Activated T-helper 2 cell treated with anti-CD3 and anti-CD28 coated beads, Interferon-gamma antibody, Interleukin-2, Interleukin-4, amounts not matched to agents 10 μg/mL and 5 μg/mL and 100 μg/mL, durations not matched to agents 14 hours and 24 hours and 36 hours (primary cell): ENCODE data around the gene POMT2. TPM values are rescaled to one million over a fixed set of nuclear protein-coding genes. Genes with fewer than 3 reads are reported as not detected.

ENCODE experiments used
- DNase-seq: peaks from one replicate; pipeline ENCODE4 v3.0.0; 2021; ENCODE audit warnings: low spot score
- H3K27ac Mint-ChIP-seq: one replicate; pipeline ENCODE4 v1.8.0; 2021; ENCODE audit warnings: mixed read lengths
- H3K27me3 Mint-ChIP-seq: one replicate; pipeline ENCODE4 v1.8.0; 2021; ENCODE audit warnings: low read depth, mixed read lengths
- H3K36me3 Mint-ChIP-seq: one replicate; pipeline ENCODE4 v1.8.0; 2021; ENCODE audit warnings: low read depth, mixed read lengths
- H3K4me1 Mint-ChIP-seq: one replicate; pipeline ENCODE4 v1.8.0; 2021; ENCODE audit warnings: low read depth, mixed read lengths
- H3K4me3 Mint-ChIP-seq: one replicate; pipeline ENCODE4 v1.8.0; 2021; ENCODE audit warnings: low read depth, mild to moderate bottlenecking, moderate library complexity, mixed read lengths
- H3K9me3 Mint-ChIP-seq: one replicate; pipeline ENCODE4 v1.8.0; 2021; ENCODE audit warnings: mixed read lengths
- intact Hi-C: fragments of 100-400 bp; cut with micrococcal nuclease; formaldehyde crosslinking; loops from one replicate; pipeline ENCODE4 v1.15.1; 2023
- total RNA-seq: library from RNA; stranded (reverse); gene quantifications from 2 replicates; pipeline ENCODE4 v1.2.3, GENCODE V29; 2022

The POMT2 gene
- total RNA-seq, 1 donor from 2014 or later = 27.7 TPM

DNA sequence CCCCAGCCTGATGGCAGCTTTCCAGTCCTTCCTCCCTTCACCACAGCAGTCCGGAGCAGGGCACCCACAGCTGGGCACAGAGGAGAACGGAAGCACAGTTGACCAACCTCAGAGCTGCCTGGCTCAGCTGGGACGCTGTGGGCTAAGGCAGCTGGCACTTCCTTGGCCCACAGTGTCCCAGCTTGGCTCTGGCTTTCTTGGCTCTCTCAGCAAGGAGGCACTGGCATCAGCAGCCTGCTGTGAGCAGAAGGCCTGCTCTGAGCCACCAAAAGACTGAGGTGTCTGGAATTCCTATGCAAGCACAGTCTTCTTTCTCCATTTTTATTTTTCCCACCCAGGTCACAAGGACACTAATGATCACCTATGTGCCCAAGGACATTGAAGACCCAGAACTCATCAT is 82.3 kb downstream of the POMT2 start:
- Mint-ChIP-seq H3K36me3 (no peaks in the 10 kb centered on the region), H3K27me3 (no peaks in the 10 kb centered on the region), H3K9me3 (no peaks in the 10 kb centered on the region), H3K4me3 (no peak overlapping the region), H3K27ac (no peak overlapping the region), H3K4me1 (no peaks in the 10 kb centered on the region)
- no peak for DNase-seq
- intact Hi-C loops = no loop called here

GRCh38 chr14:77236814-77237213 is 83.9 kb downstream of the POMT2 start:
- intact Hi-C loops = no loop called here
- no peak for DNase-seq
- Mint-ChIP-seq H3K36me3 (no peaks in the 10 kb centered on the region), H3K4me1 (no peaks in the 10 kb centered on the region), H3K9me3 (no peaks in the 10 kb centered on the region), H3K27ac (no peak overlapping the region), H3K4me3 (no peak overlapping the region), H3K27me3 (no peaks in the 10 kb centered on the region)

DNA sequence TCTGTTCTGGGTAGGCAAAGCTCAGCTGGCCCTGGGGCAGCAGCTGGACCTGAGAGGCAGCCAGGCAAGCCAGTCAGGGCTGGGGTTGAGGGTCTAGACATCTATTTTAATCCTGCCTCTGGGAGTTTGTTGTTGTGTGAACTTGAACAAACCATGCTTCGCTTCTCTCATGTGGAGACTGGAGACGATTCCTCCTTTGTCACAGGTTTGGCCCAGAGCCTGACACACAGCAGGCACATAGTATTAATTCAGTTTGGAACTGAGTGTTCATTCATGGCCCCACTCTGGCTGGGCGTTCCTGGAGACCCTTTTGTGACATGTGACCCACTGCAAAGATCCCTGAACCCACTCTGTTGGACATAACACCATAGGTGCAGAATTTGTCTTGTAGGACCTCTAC is 89.0 kb downstream of the POMT2 start:
- Mint-ChIP-seq H3K36me3 (no peaks in the 10 kb centered on the region), H3K9me3 (no peaks in the 10 kb centered on the region), H3K4me1 (no peaks in the 10 kb centered on the region), H3K4me3 (no peak overlapping the region), H3K27ac (no peak overlapping the region), H3K27me3 (no peaks in the 10 kb centered on the region)
- no peak for DNase-seq
- intact Hi-C loops = no loop called here

DNA sequence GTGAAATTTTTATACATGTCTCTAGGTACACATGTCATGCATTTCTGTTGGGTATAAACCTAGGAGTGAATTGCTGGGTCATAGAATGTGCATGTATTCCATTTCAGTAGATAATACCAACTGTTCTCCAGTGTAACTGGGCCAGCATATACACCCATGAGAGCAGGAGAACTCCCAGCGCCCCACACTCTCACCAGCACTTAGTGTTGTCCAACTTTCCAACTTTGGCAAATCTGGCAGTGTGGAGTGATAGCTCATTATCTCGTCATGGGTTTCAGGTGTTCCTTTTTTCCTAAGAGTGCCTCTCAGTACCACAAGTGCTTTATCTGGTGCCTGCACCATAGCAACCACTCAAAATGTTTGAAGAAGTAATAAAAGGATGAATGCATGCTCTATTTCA is 89.8 kb downstream of the POMT2 start:
- H3K4me3 Mint-ChIP-seq = no peak overlapping the region
- H3K36me3 Mint-ChIP-seq = no peaks in the 10 kb centered on the region
- H3K4me1 Mint-ChIP-seq = no peaks in the 10 kb centered on the region
- H3K27me3 Mint-ChIP-seq = no peaks in the 10 kb centered on the region
- H3K9me3 Mint-ChIP-seq = no peaks in the 10 kb centered on the region
- DNase-seq = no peak
- no peak overlapping the region for H3K27ac Mint-ChIP-seq
- intact Hi-C loops = no loop called here

DNA sequence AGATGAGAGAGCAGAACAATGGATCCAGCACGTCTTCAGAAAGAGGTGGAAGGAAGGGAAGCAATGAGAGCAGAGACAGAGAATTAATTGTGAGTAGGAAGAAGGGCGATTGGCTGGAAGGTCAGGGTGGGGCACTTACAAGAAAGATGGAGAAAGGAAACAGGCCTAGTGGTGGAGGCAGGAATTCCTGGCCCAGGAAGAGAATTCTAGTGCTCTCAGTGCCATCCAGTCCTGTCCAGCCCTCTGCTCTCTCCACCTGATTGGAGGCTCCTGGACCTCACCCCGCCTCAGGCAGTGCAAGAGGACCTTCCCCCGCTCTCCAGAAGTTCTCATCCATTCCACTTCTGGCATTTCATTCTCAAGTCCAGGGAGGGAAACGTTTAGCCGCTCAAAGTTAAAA is 92.6 kb downstream of the POMT2 start:
- DNase-seq = no peak
- no peaks in the 10 kb centered on the region for H3K9me3 Mint-ChIP-seq
- no peak overlapping the region for H3K4me3 Mint-ChIP-seq
- H3K36me3 Mint-ChIP-seq = no peaks in the 10 kb centered on the region
- H3K27me3 Mint-ChIP-seq = no peaks in the 10 kb centered on the region
- no peaks in the 10 kb centered on the region for H3K4me1 Mint-ChIP-seq
- intact Hi-C loops = no loop called here
- H3K27ac Mint-ChIP-seq = no peak overlapping the region

- Mint-ChIP-seq H3K27ac (no peak overlapping the region), H3K9me3 (peaks cover 5% of the 10 kb centered on the region), H3K36me3 (no peaks in the 10 kb centered on the region), H3K4me1 (no peaks in the 10 kb centered on the region), H3K4me3 (no peak overlapping the region), H3K27me3 (no peaks in the 10 kb centered on the region)
- intact Hi-C loops = no loop called here
- no peak for DNase-seq
These were observed 94.7 kb downstream of the POMT2 start for GRCh38 chr14:77225892-77226557.

DNA sequence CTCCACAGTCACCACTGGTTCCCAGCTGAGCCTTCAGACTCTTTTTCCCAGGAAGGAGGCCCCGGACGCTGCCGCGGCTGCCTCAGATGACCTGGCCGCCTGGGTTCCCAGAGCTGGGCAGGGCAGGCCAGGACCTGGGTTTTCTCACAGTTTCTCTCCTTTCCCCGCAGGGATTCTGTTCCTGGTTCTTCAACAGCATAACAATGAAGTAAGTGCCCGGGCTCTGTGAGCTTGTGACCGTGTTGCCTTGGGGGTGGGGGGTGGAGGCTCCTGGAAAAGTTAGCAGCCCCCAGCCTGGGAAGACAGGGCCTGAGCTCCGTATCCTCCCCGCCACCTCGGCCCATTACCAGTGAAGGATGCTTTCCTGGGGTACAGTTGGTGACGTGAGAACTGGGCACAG is 95.4 kb downstream of the POMT2 start:
- Mint-ChIP-seq H3K4me3 (no peak overlapping the region), H3K36me3 (no peaks in the 10 kb centered on the region), H3K27me3 (no peaks in the 10 kb centered on the region), H3K27ac (no peak overlapping the region), H3K4me1 (no peaks in the 10 kb centered on the region), H3K9me3 (peaks cover 5% of the 10 kb centered on the region)
- DNase-seq = no peak
- intact Hi-C loops = no loop called here

Other genes starting within 250 kb of the POMT2 start
- gene CIPC, start 222.6 kb downstream of the POMT2 start, total RNA-seq = 10.9 and 11.3 TPM in 2 replicates
- gene ZDHHC22, start 179.1 kb downstream of the POMT2 start, total RNA-seq = not detected in 2 replicates
- 0.53 and 1.0 TPM in 2 replicates for gene TMEM63C, start 139.1 kb downstream of the POMT2 start, total RNA-seq
- gene NGB, start 49.7 kb downstream of the POMT2 start, total RNA-seq = not detected in 2 replicates
- gene GSTZ1, start 153 bp upstream of the POMT2 start, total RNA-seq = 11.7 and 12.6 TPM in 2 replicates
- 28.0 and 29.0 TPM in 2 replicates for gene TMED8, start 56.2 kb upstream of the POMT2 start, total RNA-seq
- 0.41 and 0.57 TPM in 2 replicates for gene SAMD15, start 56.5 kb upstream of the POMT2 start, total RNA-seq
- gene NOXRED1, start 102.6 kb upstream of the POMT2 start, total RNA-seq = 0.23 and 0.25 TPM in 2 replicates
- gene VIPAS39, start 136.7 kb upstream of the POMT2 start, total RNA-seq = 15.7 and 16.5 TPM in 2 replicates
- 301 and 332 TPM in 2 replicates for gene AHSA1, start 137.2 kb upstream of the POMT2 start, total RNA-seq
- gene ISM2, start 177.9 kb upstream of the POMT2 start, total RNA-seq = 0.11 TPM in 1 of 2 replicates, not detected in the other